GM23248 (cell line): Measurements from ENCODE around the gene HAGH. TPM values are rescaled to one million over a fixed set of nuclear protein-coding genes. Genes with fewer than 3 reads are reported as not detected.

Experiments used
- DNase-seq: peaks from one replicate; pipeline ENCODE4 v3.0.0-alpha.2; 2015
- H2AFZ ChIP-seq: fragments of 200-600 bp; sonication (generic); 2 replicates; pipeline ENCODE4 v1.6.1; 2016; ENCODE audit warnings: antibody characterized with exemption
- H3F3A ChIP-seq: fragments of 200-600 bp; sonication (generic); 2 replicates; pipeline ENCODE4 v1.6.1; 2016; ENCODE audit warnings: mild to moderate bottlenecking, antibody characterized with exemption, mixed run types; ENCODE audit not compliant: insufficient read depth
- H3K27ac ChIP-seq: fragments of 200-600 bp; sonication (generic); 2 replicates; pipeline ENCODE4 v1.5.1; 2016; ENCODE audit warnings: mild to moderate bottlenecking
- H3K27me3 ChIP-seq: fragments of 200-600 bp; sonication (generic); replicated peaks from 2 replicates; pipeline ENCODE4 v1.6.1; 2016; ENCODE audit warnings: mild to moderate bottlenecking; ENCODE audit not compliant: insufficient read depth
- H3K36me3 ChIP-seq: fragments of 200-600 bp; sonication (generic); 2 replicates; pipeline ENCODE4 v1.6.1; 2016; ENCODE audit warnings: low read depth, mild to moderate bottlenecking
- H3K4me1 ChIP-seq: fragments of 200-600 bp; sonication (generic); 2 replicates; pipeline ENCODE4 v1.6.1; 2016; ENCODE audit warnings: mild to moderate bottlenecking; ENCODE audit not compliant: insufficient read depth
- H3K4me2 ChIP-seq: fragments of 200-600 bp; sonication (generic); one replicate; pipeline ENCODE4 v1.6.1; 2016; ENCODE audit warnings: mild to moderate bottlenecking; ENCODE audit not compliant: unreplicated experiment
- H3K4me3 ChIP-seq: fragments of 200-600 bp; sonication (generic); 2 replicates; pipeline ENCODE4 v1.5.1; 2016; ENCODE audit warnings: mild to moderate bottlenecking
- H3K79me2 ChIP-seq: fragments of 200-600 bp; sonication (generic); 2 replicates; pipeline ENCODE4 v1.6.1; 2016; ENCODE audit warnings: mild to moderate bottlenecking; ENCODE audit not compliant: insufficient read depth
- H3K9ac ChIP-seq: fragments of 200-600 bp; sonication (generic); 2 replicates; pipeline ENCODE4 v1.6.1; 2016; ENCODE audit warnings: mild to moderate bottlenecking
- H3K9me2 ChIP-seq: fragments of 200-600 bp; sonication (generic); 2 replicates; pipeline ENCODE4 v1.6.1; 2016; ENCODE audit warnings: mixed run types, mild to moderate bottlenecking, moderate library complexity; ENCODE audit not compliant: insufficient read depth
- H3K9me3 ChIP-seq: fragments of 200-600 bp; sonication (generic); one replicate; pipeline ENCODE4 v1.6.1; 2017; ENCODE audit warnings: low read depth
- H4K20me1 ChIP-seq: fragments of 200-600 bp; sonication (generic); 2 replicates; pipeline ENCODE4 v1.6.0; 2016; ENCODE audit not compliant: insufficient read depth
- EZH2 ChIP-seq: fragments of 200-600 bp; sonication (generic); IDR thresholded peaks from 2 replicates; pipeline ENCODE4 v1.6.1; 2018; ENCODE audit warnings: antibody characterized with exemption, mild to moderate bottlenecking; ENCODE audit not compliant: insufficient read depth, poor library complexity, severe bottlenecking
- EZH2phosphoT487 ChIP-seq: fragments of 200-600 bp; sonication (generic); IDR thresholded peaks from 2 replicates; pipeline ENCODE4 v1.6.1; 2018; ENCODE audit warnings: antibody characterized with exemption, moderate library complexity, mild to moderate bottlenecking, low read depth; ENCODE audit not compliant: insufficient read depth
- WGBS, 2 experiments: methylation state at CpG; one replicate each; pipeline ENCODE4 v1.1.6; 2015 to 2017; ENCODE audit warnings: low lambda C conversion rate in 2 of 2, low coverage in 1 of 2; ENCODE audit errors: missing lambda C conversion rate in 2 of 2; 5-methylcytosine and 5-hydroxymethylcytosine counted together
- in situ Hi-C: fragments of 300-500 bp; cut with MboI; formaldehyde crosslinking; loops from 2 replicates; pipeline ENCODE4 v1.15.0; 2020
- polyA plus RNA-seq: library from polyadenylated mRNA; unstranded; fragments of >200 nt; fragmentation: Nextera tagmentation; extraction: Ambion mirVana; gene quantifications from 2 replicates; pipeline ENCODE4 v1.2.1, GENCODE V29; 2016
- total RNA-seq: library from RNA; depleted of rRNA; stranded (reverse); fragments of >200 nt; shearing (Covaris generic); gene quantifications from 2 replicates; pipeline ENCODE4 v1.2.3, GENCODE V29; 2014

HAGH gene
- total and polyA plus RNA-seq, 2 experiments from 2014 or later, result 48.9 to 76.5 TPM

- WGBS, 2 experiments, result 53 to 56% methylated on average over 4 of the region's 4 CpGs
- Histone ChIP-seq H3F3A (no peaks in the 10 kb centered on the region), H3K36me3 (no peaks in the 10 kb centered on the region), H3K4me3 (no peak overlapping the region), H2AFZ (no peak overlapping the region), H3K4me2 (no peak overlapping the region), H3K9me3 (no peaks in the 10 kb centered on the region), H3K4me1 (no peaks in the 10 kb centered on the region), H3K9me2 (no peaks in the 10 kb centered on the region), H3K79me2 (no peaks in the 10 kb centered on the region), H3K27ac (no peak overlapping the region), H3K27me3 (peaks cover 12% of the 10 kb centered on the region; the same call in 1 of the 2 replicates), H3K9ac (no peak overlapping the region), H4K20me1 (no peaks in the 10 kb centered on the region)
- DNase-seq, result no peak
- TF ChIP-seq EZH2 (no peak), EZH2phosphoT487 (no peak)
- in situ Hi-C loops, result no loop called here
These were observed 25.2 kb upstream of the HAGH start for GRCh38 chr16:1851793-1852192.

DNA sequence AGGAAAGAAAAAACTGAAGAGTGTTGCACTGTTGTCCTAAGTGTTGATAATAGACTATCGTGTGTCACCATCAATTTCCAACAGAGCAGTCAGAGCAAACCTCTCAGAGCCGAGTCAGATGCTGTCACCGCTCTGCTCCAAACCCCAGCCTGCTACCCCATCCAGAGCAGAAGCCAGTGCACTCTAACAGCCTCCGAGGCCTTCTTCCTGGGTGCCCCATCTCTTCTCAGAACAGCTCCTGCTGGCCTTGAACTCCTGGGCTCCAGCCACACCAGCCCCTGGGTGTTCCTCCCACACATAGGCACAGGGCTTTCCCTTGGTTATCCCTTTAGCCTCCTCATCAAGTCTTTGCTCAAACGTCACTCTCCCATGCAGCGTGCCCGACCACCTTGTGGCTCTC, 24.4 kb upstream of the HAGH start:
- Histone ChIP-seq H2AFZ (no peak overlapping the region), H3K36me3 (no peaks in the 10 kb centered on the region), H3K27ac (no peak overlapping the region), H3K9me3 (no peaks in the 10 kb centered on the region), H3K9me2 (no peaks in the 10 kb centered on the region), H3K79me2 (no peaks in the 10 kb centered on the region), H3F3A (no peaks in the 10 kb centered on the region), H3K27me3 (peaks cover 12% of the 10 kb centered on the region; the same call in 1 of the 2 replicates), H3K4me1 (no peaks in the 10 kb centered on the region), H4K20me1 (no peaks in the 10 kb centered on the region), H3K9ac (no peak overlapping the region), H3K4me2 (no peak overlapping the region), H3K4me3 (no peak overlapping the region)
- in situ Hi-C loops, result no loop called here
- 60 to 78% methylated on average over 7 of the region's 7 CpGs for WGBS, 2 experiments
- no peak for DNase-seq
- no peak for TF ChIP-seq EZH2
- no peak for TF ChIP-seq EZH2phosphoT487

GRCh38 chr16:1846416-1846815, 19.8 kb upstream of the HAGH start:
- Histone ChIP-seq H3F3A (no peaks in the 10 kb centered on the region), H2AFZ (no peak overlapping the region), H3K4me1 (no peaks in the 10 kb centered on the region), H3K9me2 (no peaks in the 10 kb centered on the region), H3K79me2 (no peaks in the 10 kb centered on the region), H3K4me2 (no peak overlapping the region), H3K9me3 (no peaks in the 10 kb centered on the region), H3K4me3 (no peak overlapping the region), H3K9ac (no peak overlapping the region), H3K27me3 (peaks cover under 1% of the 10 kb centered on the region; the same call in 1 of the 2 replicates), H4K20me1 (no peaks in the 10 kb centered on the region), H3K36me3 (no peaks in the 10 kb centered on the region), H3K27ac (no peak overlapping the region)
- WGBS, 2 experiments, result 0 to 11% methylated on average over 1 of the region's 1 CpG
- TF ChIP-seq EZH2phosphoT487, result no peak
- no peak for DNase-seq
- in situ Hi-C loops, result no loop called here

DNA sequence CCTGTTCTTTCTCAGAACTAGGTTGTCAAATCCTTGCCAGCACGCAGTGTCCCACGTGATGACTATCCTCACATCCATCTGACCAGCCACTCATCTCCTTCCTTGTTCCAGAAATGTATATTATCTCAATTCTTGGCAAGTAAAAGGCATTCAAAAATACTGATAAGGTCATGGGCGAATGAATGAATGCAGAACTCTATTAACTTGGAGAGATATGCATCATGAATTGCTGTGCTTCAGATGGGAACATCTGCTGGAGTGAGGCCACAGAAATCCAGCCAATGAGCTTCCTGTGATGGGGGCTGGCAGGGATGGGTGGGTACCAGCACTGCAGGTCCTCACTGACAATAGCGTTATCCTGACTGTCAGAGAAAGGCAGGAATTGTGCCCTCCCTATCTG, 19.4 kb upstream of the HAGH start:
- Histone ChIP-seq H3K9me2 (no peaks in the 10 kb centered on the region), H3K27ac (no peak overlapping the region), H3K4me1 (no peaks in the 10 kb centered on the region), H4K20me1 (no peaks in the 10 kb centered on the region), H3K36me3 (no peaks in the 10 kb centered on the region), H3K4me2 (no peak overlapping the region), H3F3A (no peaks in the 10 kb centered on the region), H3K79me2 (no peaks in the 10 kb centered on the region), H3K27me3 (no peaks in the 10 kb centered on the region; the same call in 1 of the 2 replicates), H3K9me3 (no peaks in the 10 kb centered on the region), H2AFZ (no peak overlapping the region), H3K4me3 (no peak overlapping the region), H3K9ac (no peak overlapping the region)
- WGBS, 2 experiments, result 29 to 30% methylated on average over 4 of the region's 4 CpGs
- in situ Hi-C loops, result no loop called here
- DNase-seq, result no peak
- TF ChIP-seq EZH2phosphoT487 (no peak), EZH2 (no peak)

GRCh38 chr16:1839554-1839953, 12.9 kb upstream of the HAGH start:
- no peaks in the 10 kb centered on the region for H3K9me2 ChIP-seq
- TF ChIP-seq EZH2phosphoT487 (no peak), EZH2 (no peak)
- no peaks in the 10 kb centered on the region for H3K36me3 ChIP-seq
- no peaks in the 10 kb centered on the region for H4K20me1 ChIP-seq
- no peak overlapping the region for H3K9ac ChIP-seq
- H3K79me2 ChIP-seq, result no peaks in the 10 kb centered on the region
- WGBS, 2 experiments, result 67 to 69% methylated on average over 9 of the region's 9 CpGs
- H3K4me2 ChIP-seq, result no peak overlapping the region
- H3K27ac ChIP-seq, result no peak overlapping the region
- no peaks in the 10 kb centered on the region for H3K4me1 ChIP-seq
- no peaks in the 10 kb centered on the region for H3K27me3 ChIP-seq
- no peak overlapping the region for H3K4me3 ChIP-seq
- H3F3A ChIP-seq, result no peaks in the 10 kb centered on the region
- H2AFZ ChIP-seq, result no peak overlapping the region
- H3K9me3 ChIP-seq, result no peaks in the 10 kb centered on the region
- peak; percentile 54 for DNase-seq
- in situ Hi-C loops, result no loop called here
